NB4 (cell line): Measurements from ENCODE around the gene SGSM2.

Source experiments
- MYC ChIP-seq: IDR thresholded peaks from 2 replicates; pipeline ENCODE4 v1.6.1; 2011; ENCODE audit warnings: low read depth, low read length
- POLR2A ChIP-seq: IDR thresholded peaks from 2 replicates; pipeline ENCODE4 v1.6.1; 2011; ENCODE audit warnings: mild to moderate bottlenecking; ENCODE audit not compliant: insufficient read length; ENCODE audit errors: extremely low read depth
- TF ChIP-seq, protein P1 (sequence below): IDR thresholded peaks from one replicate; pipeline ENCODE4 v1.5.1; 2012; ENCODE audit warnings: low read depth, low read length
- TF ChIP-seq, protein P2 (sequence below): IDR thresholded peaks from 2 replicates; pipeline ENCODE4 v1.6.1; 2011; ENCODE audit warnings: low read depth, low read length

DNA sequence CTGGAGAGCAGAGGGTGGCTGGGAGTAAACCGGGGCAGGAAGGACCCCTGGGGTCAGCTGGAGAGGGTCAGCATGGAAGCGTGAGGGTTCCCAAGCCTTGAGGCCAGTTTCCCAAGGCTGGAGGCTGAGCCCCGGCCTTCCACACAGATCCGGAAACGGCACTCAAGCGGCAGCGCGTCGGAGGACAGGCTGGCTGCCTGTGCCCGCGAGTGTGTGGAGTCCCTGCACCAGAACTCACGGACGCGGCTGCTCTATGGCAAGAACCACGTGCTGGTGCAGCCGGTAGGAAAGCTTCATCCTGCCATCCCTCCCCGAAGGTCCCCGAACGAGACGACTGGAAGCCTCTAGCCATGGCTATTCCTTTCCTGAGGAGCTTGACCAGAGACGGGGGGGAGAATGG, 26.0 kb downstream of the SGSM2 start:
- TF ChIP-seq, protein P1, sequence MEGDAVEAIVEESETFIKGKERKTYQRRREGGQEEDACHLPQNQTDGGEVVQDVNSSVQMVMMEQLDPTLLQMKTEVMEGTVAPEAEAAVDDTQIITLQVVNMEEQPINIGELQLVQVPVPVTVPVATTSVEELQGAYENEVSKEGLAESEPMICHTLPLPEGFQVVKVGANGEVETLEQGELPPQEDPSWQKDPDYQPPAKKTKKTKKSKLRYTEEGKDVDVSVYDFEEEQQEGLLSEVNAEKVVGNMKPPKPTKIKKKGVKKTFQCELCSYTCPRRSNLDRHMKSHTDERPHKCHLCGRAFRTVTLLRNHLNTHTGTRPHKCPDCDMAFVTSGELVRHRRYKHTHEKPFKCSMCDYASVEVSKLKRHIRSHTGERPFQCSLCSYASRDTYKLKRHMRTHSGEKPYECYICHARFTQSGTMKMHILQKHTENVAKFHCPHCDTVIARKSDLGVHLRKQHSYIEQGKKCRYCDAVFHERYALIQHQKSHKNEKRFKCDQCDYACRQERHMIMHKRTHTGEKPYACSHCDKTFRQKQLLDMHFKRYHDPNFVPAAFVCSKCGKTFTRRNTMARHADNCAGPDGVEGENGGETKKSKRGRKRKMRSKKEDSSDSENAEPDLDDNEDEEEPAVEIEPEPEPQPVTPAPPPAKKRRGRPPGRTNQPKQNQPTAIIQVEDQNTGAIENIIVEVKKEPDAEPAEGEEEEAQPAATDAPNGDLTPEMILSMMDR = no peak
- TF ChIP-seq POLR2A = no peak
- TF ChIP-seq, protein P2, sequence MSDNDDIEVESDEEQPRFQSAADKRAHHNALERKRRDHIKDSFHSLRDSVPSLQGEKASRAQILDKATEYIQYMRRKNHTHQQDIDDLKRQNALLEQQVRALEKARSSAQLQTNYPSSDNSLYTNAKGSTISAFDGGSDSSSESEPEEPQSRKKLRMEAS = no peak
- no peak for TF ChIP-seq MYC
